ENCODE data around the gene TMEM163.

The TMEM163 gene

DNA sequence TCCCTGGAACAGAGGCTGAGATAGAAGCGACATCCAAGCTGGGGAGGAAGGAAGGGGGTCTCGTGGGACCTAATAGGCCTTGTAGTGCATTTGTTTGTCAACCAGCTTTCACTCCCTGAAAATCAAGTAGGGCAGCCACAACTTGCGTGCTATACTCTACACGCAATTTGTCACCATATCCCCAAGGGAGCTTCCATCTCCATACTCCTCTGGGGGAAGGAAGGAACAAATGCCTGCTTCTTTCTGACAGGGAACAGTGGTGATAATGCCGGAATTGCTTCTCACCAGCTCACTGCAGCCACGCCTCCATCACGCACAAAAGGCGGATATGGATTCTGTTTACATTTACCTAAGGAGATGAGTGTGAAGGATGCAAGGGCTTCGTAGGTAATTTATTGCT is 213.4 kb downstream of the TMEM163 start:
- H3K27ac ChIP-seq (ENCODE audit: extremely low read depth, low read depth, low read length), result no peak overlapping the region
- TF ChIP-seq, protein P1, sequence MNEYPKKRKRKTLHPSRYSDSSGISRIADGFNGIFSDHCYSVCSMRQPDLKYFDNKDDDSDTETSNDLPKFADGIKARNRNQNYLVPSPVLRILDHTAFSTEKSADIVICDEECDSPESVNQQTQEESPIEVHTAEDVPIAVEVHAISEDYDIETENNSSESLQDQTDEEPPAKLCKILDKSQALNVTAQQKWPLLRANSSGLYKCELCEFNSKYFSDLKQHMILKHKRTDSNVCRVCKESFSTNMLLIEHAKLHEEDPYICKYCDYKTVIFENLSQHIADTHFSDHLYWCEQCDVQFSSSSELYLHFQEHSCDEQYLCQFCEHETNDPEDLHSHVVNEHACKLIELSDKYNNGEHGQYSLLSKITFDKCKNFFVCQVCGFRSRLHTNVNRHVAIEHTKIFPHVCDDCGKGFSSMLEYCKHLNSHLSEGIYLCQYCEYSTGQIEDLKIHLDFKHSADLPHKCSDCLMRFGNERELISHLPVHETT (tag by site-specific recombination; IDR thresholded peaks at IDR 0.05), result no peak
- TF ChIP-seq ZNF221 (tag by site-specific recombination; IDR thresholded peaks at IDR 0.05; ENCODE audit: borderline replicate concordance) (no peak), ZBTB17 (tag by site-specific recombination; IDR thresholded peaks at IDR 0.05) (no peak), MEIS1 (CRISPR knock-in tag; IDR thresholded peaks at IDR 0.05; ENCODE audit: borderline replicate concordance) (no peak), ZXDB (tag by site-specific recombination; IDR thresholded peaks at IDR 0.05) (no peak), SCRT1 (tag by site-specific recombination; IDR thresholded peaks at IDR 0.05; ENCODE audit: borderline replicate concordance) (no peak), ZNF394 (tag by site-specific recombination; IDR thresholded peaks at IDR 0.05; ENCODE audit: borderline replicate concordance) (no peak), ZNF530 (tag by site-specific recombination; IDR thresholded peaks at IDR 0.05; ENCODE audit: low read depth) (no peak), YY1 (tag by site-specific recombination; IDR thresholded peaks at IDR 0.05) (no peak)
- TF ChIP-seq, protein P2, sequence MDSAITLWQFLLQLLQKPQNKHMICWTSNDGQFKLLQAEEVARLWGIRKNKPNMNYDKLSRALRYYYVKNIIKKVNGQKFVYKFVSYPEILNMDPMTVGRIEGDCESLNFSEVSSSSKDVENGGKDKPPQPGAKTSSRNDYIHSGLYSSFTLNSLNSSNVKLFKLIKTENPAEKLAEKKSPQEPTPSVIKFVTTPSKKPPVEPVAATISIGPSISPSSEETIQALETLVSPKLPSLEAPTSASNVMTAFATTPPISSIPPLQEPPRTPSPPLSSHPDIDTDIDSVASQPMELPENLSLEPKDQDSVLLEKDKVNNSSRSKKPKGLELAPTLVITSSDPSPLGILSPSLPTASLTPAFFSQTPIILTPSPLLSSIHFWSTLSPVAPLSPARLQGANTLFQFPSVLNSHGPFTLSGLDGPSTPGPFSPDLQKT (IDR thresholded peaks at IDR 0.05; ENCODE audit: borderline replicate concordance, low read depth, low read length), result no peak
- TF ChIP-seq, protein P3, sequence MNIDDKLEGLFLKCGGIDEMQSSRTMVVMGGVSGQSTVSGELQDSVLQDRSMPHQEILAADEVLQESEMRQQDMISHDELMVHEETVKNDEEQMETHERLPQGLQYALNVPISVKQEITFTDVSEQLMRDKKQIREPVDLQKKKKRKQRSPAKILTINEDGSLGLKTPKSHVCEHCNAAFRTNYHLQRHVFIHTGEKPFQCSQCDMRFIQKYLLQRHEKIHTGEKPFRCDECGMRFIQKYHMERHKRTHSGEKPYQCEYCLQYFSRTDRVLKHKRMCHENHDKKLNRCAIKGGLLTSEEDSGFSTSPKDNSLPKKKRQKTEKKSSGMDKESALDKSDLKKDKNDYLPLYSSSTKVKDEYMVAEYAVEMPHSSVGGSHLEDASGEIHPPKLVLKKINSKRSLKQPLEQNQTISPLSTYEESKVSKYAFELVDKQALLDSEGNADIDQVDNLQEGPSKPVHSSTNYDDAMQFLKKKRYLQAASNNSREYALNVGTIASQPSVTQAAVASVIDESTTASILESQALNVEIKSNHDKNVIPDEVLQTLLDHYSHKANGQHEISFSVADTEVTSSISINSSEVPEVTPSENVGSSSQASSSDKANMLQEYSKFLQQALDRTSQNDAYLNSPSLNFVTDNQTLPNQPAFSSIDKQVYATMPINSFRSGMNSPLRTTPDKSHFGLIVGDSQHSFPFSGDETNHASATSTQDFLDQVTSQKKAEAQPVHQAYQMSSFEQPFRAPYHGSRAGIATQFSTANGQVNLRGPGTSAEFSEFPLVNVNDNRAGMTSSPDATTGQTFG (tag by site-specific recombination; IDR thresholded peaks at IDR 0.05; ENCODE audit: borderline replicate concordance), result no peak
- TF ChIP-seq, protein P4, sequence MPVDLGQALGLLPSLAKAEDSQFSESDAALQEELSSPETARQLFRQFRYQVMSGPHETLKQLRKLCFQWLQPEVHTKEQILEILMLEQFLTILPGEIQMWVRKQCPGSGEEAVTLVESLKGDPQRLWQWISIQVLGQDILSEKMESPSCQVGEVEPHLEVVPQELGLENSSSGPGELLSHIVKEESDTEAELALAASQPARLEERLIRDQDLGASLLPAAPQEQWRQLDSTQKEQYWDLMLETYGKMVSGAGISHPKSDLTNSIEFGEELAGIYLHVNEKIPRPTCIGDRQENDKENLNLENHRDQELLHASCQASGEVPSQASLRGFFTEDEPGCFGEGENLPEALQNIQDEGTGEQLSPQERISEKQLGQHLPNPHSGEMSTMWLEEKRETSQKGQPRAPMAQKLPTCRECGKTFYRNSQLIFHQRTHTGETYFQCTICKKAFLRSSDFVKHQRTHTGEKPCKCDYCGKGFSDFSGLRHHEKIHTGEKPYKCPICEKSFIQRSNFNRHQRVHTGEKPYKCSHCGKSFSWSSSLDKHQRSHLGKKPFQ (tag by site-specific recombination; IDR thresholded peaks at IDR 0.05), result no peak
- TF ChIP-seq, protein P5, sequence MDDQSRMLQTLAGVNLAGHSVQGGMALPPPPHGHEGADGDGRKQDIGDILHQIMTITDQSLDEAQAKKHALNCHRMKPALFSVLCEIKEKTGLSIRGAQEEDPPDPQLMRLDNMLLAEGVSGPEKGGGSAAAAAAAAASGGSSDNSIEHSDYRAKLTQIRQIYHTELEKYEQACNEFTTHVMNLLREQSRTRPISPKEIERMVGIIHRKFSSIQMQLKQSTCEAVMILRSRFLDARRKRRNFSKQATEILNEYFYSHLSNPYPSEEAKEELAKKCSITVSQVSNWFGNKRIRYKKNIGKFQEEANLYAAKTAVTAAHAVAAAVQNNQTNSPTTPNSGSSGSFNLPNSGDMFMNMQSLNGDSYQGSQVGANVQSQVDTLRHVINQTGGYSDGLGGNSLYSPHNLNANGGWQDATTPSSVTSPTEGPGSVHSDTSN (CRISPR knock-in tag; IDR thresholded peaks at IDR 0.05), result no peak
- TF ChIP-seq, protein P6, sequence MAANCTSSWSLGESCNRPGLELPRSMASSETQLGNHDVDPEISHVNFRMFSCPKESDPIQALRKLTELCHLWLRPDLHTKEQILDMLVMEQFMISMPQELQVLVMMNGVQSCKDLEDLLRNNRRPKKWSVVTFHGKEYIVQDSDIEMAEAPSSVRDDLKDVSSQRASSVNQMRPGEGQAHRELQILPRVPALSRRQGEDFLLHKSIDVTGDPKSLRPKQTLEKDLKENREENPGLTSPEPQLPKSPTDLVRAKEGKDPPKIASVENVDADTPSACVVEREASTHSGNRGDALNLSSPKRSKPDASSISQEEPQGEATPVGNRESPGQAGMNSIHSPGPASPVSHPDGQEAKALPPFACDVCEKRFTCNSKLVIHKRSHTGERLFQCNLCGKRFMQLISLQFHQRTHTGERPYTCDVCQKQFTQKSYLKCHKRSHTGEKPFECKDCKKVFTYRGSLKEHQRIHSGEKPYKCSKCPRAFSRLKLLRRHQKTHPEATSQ (tag by site-specific recombination; IDR thresholded peaks at IDR 0.05), result no peak
- TF ChIP-seq, protein P7, sequence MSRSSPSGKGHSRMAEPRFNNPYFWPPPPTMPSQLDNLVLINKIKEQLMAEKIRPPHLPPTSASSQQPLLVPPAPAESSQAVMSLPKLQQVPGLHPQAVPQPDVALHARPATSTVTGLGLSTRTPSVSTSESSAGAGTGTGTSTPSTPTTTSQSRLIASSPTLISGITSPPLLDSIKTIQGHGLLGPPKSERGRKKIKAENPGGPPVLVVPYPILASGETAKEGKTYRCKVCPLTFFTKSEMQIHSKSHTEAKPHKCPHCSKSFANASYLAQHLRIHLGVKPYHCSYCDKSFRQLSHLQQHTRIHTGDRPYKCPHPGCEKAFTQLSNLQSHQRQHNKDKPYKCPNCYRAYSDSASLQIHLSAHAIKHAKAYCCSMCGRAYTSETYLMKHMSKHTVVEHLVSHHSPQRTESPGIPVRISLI (tag by site-specific recombination; IDR thresholded peaks at IDR 0.05), result no peak
- CTCF ChIA-PET, result no interaction called here
- H3K4me1 ChIP-seq (ENCODE audit: control insufficient read depth, insufficient read depth, low read length), result no peaks in the 10 kb centered on the region
- POLR2A ChIA-PET, result no interaction called here
- H3K4me3 ChIP-seq (ENCODE audit: low read depth, low read length), result no peak overlapping the region
- no peaks in the 10 kb centered on the region for H3K36me3 ChIP-seq (ENCODE audit: control insufficient read depth in 2 of 2, insufficient read depth in 1 of 2, low read length in 2 of 2)
- H3K9me3 ChIP-seq (ENCODE audit: control insufficient read depth, insufficient read depth, low read depth, low read length), result no peaks in the 10 kb centered on the region
